ENCODE measurements around the gene PTPRK.

DNA sequence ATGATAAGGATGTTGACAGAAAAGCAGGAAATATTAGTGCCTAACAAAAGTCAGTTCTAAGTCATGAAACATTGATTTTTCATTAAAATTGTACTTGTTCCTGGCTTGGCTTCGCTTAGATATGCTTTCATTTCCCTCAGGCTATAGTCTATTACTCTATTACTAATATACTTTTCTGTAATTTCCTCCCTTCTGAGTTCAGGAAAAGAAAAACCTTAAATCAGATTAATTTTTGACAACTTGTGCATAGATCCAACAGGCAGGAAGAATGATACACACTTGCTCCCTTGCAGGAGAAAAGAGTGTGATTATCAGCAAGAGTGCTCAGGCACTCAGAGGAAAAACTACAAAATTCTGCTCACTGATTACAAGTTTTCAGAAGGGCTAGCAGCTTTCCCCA lies 474.4 kb downstream of the PTPRK start:
- TF ChIP-seq, protein P1, sequence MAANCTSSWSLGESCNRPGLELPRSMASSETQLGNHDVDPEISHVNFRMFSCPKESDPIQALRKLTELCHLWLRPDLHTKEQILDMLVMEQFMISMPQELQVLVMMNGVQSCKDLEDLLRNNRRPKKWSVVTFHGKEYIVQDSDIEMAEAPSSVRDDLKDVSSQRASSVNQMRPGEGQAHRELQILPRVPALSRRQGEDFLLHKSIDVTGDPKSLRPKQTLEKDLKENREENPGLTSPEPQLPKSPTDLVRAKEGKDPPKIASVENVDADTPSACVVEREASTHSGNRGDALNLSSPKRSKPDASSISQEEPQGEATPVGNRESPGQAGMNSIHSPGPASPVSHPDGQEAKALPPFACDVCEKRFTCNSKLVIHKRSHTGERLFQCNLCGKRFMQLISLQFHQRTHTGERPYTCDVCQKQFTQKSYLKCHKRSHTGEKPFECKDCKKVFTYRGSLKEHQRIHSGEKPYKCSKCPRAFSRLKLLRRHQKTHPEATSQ (CRISPR knock-in tag; IDR thresholded peaks at IDR 0.05; ENCODE audit: borderline replicate concordance), result no peak
- TF ChIP-seq RFX3 (CRISPR knock-in tag; IDR thresholded peaks at IDR 0.05) (no peak), SIN3B (IDR thresholded peaks at IDR 0.05; ENCODE audit: low read length) (no peak), FOXA1 (IDR thresholded peaks at IDR 0.05) (no peak), FOXA1 (CRISPR knock-in tag; IDR thresholded peaks at IDR 0.05) (no peak), FOXK1 (CRISPR knock-in tag; IDR thresholded peaks at IDR 0.05; ENCODE audit: borderline replicate concordance, low read depth) (no peak), ZNF180 (CRISPR knock-in tag; IDR thresholded peaks at IDR 0.05; ENCODE audit: borderline replicate concordance, low read depth) (no peak), NFIC (IDR thresholded peaks at IDR 0.05; ENCODE audit: low read length) (no peak)
- TF ChIP-seq, protein P2, sequence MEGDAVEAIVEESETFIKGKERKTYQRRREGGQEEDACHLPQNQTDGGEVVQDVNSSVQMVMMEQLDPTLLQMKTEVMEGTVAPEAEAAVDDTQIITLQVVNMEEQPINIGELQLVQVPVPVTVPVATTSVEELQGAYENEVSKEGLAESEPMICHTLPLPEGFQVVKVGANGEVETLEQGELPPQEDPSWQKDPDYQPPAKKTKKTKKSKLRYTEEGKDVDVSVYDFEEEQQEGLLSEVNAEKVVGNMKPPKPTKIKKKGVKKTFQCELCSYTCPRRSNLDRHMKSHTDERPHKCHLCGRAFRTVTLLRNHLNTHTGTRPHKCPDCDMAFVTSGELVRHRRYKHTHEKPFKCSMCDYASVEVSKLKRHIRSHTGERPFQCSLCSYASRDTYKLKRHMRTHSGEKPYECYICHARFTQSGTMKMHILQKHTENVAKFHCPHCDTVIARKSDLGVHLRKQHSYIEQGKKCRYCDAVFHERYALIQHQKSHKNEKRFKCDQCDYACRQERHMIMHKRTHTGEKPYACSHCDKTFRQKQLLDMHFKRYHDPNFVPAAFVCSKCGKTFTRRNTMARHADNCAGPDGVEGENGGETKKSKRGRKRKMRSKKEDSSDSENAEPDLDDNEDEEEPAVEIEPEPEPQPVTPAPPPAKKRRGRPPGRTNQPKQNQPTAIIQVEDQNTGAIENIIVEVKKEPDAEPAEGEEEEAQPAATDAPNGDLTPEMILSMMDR (CRISPR knock-in tag; IDR thresholded peaks at IDR 0.05), result no peak

Measured in HepG2 (cell line).